Stimulated activated CD8-positive, alpha-beta memory T cell treated with anti-CD3 and anti-CD28 coated beads, Interleukin-12 subunit alpha, Interleukin-12 subunit beta, amount 100 ng/mL, for 4 hours (primary cell): Measurements from ENCODE around the gene KCNJ18.
"Not testable (repeated sequence)": the region's sequence is repeated elsewhere in the genome, so short reads cannot be mapped to it uniquely, and the experiment has no call there.

Experiments
- DNase-seq: peaks from one replicate; pipeline ENCODE4 v3.0.0-alpha.2; 2020; ENCODE audit warnings: low read depth

KCNJ18 gene

GRCh38 chr17:21733931-21734330, 41.6 kb downstream of the KCNJ18 start:
- DNase-seq = not testable (repeated sequence)

DNA sequence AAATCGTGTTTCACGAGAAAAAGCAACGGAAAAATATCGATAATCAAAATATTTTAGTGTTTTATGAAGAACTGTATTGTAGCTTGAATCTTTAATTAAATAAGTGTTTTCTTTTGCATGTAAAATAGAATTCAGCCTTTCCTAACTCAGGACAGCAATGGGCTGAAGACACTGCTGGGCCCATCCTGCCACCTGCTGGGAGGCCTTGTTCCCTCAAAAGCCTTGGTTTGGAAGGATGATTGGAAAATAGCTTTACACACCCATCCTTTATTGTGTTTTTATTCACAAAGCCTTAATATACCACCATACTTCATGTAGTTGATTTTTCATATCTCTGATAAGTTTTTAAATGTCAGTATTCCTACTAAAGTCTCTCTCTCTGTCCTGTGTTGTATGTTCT, 43.5 kb downstream of the KCNJ18 start:
- not testable (repeated sequence) for DNase-seq

DNA sequence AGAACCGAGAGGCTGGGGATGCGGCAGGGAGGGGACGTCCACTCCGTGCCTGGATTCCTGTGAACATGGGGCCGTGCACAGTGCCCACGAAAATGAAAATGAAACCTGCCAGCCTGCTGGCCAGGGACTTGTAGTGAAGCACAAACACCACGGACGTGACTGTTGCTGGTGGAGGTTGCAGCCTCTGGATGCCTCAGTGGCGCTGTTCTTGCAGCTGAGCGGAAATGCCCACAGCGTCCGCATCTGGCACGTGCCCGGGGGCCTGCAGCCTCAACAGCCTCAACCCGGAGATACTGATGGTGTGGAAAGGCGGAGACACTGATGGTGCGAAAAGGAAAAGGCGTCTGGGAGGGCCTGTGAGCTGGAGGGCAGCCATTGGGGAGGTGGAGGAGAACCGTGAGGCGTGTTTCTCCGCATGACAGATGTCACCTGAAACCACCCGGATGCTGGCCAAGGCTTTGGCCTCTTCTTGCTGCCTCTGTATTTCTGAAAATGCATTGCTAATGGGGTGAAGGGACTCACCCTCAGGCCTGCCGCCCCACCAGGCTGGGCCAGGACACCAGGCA, 44.8 kb downstream of the KCNJ18 start:
- DNase-seq = not testable (repeated sequence)

DNA sequence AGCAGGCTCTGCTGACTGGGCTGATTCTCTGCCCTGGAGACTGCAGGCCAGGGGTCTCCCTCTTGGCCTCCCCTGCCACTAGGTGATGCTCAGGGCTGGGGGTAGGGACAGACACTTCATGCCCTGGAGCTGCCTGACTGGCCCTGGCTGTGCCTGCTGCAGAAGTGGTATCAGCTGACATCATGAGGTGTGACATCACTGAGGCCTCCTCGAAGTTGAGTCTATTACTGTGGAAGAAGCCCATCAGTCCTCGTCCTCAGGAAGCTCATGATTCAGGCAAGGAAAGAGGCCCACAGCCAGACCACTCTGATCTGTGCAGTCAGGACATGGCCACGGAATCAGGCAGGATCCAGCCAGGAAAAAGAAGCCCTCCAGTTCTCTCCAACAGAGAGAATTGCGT, 45.9 kb downstream of the KCNJ18 start:
- DNase-seq = not testable (repeated sequence)

DNA sequence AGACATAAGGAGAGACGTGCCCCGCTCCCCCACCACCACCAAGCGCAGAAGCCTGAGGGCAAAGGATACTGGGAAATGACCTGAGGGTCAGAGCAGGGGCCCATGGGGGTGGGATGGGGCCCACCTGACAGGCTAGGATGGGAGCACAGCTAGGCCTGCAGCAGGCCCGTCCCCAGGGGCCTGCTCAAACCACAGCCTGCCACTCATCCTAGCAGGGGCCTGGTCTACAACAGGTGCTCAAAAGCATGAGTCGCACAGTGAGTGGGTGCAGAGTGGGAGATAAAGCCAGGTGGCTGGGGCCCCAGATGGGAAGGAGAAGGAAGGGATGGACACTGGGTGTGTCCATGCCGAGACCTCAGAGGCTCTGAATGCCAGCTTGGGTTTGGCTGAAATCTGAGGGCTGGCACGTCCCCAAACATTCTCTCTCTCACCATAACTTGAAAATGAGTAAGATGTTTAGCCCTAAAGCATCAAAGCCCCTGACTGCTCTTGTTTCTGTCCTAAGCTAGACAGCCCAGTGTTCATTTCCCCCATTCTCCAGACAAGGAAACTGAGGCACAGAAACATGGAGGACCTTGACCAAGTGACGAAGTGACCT, 46.7 kb downstream of the KCNJ18 start:
- not testable (repeated sequence) for DNase-seq

DNA sequence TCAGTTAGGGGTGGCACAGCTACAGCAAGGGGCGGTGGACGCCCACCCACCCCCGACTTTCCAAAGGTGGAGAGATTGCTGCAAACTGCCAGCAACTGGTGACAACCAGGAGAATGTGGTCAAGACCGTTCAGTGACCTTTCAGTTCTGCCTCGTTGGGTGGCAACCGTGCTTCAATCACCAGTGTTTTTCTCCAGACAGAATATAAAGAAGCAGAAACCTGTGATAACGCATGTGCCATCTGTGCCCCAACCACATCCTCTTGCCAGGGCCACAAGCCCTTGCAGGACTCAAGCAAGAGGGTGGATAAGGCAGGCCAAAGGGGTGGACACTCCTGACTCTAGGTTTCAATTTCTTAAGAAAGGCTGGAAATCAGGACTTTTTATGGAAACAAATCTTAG, 47.2 kb downstream of the KCNJ18 start:
- not testable (repeated sequence) for DNase-seq

- not testable (repeated sequence) for DNase-seq
Observed at GRCh38 chr17:21740836-21741235, 48.5 kb downstream of the KCNJ18 start.

DNA sequence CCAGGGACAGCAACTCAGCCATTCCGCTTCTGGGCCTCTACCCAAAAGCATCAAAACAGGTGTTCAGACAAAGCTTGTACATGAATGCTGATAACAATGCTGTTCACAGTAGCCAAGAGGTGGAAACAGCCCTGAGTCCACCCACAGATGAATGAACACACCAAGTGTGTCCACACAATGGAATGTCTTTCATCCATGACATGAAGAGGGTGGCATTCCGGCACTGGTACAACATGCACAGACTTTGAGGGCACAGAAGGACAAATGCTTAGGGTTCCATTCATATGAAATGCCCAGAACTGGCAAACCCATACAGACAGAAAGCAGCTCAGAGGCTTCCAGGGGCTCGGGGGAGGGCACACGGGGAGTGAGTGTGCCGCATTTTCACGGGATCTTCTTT, 49.2 kb downstream of the KCNJ18 start:
- DNase-seq = not testable (repeated sequence)

DNA sequence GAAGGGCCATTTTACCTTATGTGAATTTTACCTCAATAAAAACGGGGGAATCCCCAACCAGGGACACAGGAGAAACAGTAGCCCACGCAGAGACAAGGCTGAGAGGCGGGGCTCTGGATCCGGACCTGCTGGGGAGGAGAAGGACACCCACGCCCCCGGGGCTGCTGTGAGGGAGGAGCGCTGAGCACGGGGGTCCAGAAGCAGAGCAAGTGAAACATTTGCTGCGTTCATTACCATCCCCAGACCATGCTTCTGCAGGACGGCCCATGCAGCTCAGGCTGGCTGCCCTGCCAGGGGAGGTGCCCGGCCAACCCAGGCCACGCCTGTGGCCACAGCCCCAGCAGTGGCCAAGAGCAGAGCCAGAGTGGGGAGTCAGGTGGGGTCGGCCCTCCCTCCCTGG, 50.0 kb downstream of the KCNJ18 start:
- DNase-seq = no peak

GRCh38 chr17:21744151-21744550, 51.8 kb downstream of the KCNJ18 start:
- DNase-seq = not testable (repeated sequence)

DNA sequence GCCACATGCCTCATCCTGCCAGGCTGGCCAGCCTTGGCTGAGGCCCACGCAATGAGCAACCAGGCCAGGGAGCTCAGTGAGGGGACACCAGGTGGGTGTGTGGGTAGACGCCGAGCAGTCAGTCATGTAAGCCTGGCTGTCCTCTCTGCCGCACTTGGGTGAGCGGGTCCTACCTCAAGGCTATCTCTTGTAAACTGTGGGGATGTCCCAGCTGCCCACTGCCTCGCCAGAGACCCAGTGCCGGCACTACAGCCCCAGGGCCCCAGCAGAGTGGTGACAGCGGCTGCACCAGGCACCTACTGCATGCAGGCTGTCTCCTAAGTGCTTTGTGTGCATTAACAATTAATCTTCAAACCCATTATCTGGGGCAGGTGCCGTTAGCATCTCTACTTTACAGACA, 52.3 kb downstream of the KCNJ18 start:
- not testable (repeated sequence) for DNase-seq

DNA sequence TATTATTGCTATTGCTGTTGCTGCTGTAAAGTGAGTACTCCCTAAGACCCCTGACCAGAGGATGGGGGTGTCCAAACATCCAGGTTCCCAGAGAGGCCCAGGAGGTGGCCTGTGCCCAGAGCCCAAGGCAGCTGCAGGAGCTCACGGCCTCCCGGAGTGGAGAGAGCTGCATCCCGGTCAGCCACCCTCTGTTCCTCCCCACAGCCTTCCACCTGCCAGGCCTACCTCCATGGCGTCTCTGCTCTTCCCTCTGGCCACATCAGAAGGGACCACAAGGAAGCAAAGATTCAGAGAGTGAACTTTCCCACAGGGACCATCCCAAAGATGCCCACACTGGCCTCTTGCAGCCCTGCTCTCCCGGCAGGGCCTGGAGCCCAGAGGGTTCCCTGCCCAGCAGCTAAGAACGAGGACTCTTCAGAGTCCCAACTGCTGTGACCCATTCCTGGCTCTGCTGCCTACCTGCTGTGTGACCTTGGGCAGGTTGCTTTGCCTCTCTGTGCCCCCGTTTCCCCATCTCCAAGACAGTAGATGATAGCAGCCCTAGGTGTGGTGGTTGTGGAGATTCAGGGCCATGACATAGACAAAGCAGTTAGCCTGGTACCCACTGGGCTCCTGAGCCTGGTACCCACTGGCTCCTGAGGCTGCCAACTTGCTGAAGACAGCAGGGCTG, 53.2 kb downstream of the KCNJ18 start:
- DNase-seq = not testable (repeated sequence)

- not testable (repeated sequence) for DNase-seq
Observed at GRCh38 chr17:21746415-21746814, 54.1 kb downstream of the KCNJ18 start.

DNA sequence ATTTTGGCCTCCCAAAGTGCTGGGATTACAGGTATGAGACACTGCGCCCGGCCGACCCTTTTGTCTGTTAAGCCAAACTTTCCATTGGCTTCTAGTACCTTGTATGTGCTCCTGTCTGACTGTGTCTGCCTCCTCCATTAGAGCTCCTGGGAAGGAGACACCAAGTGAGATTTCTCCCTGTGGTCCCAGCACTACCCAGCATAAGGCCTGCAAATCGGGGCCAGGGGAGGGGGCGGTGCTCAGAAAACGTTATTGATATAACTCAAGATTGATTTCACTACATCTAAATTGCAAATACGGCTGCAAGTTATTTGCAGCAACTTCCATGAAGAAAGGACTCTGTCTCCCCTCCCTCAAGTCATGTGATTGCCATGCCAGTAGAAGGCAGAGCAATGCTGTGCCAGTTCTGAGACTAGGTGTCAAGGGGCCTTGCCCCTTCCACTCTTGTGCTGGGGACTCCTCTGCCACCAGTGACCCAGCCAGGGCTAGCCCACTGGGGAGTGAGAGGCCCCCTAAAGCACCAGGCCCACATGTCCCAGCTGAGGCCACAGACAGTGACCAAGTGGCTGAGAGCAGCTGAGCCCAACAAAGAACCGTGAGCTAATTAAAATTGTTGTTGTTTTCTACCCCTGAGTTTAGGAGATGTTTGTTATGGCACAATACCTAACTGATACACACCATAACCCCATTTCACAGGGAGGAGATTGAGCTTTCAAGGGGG, 55.0 kb downstream of the KCNJ18 start:
- not testable (repeated sequence) for DNase-seq

DNA sequence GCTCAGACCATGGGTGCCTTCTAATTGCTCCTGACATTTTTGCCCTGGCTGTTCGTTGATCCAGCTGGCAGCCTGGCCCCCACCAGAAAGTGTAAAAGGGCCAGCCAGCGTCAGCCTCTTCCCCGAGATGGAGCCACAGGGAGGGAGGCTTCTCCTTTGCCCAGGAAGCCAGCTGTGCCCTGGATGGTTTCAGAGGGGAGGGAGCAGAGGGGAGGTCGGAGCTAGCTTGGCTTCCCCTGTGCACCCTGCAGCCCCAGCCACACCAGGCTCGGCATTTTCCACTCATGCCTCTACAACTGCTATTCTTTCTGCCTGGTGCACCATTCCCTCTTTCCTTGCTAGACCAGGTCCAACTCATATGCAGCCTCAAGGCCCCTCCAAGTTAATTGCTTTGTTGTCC, 56.4 kb downstream of the KCNJ18 start:
- DNase-seq = not testable (repeated sequence)

DNA sequence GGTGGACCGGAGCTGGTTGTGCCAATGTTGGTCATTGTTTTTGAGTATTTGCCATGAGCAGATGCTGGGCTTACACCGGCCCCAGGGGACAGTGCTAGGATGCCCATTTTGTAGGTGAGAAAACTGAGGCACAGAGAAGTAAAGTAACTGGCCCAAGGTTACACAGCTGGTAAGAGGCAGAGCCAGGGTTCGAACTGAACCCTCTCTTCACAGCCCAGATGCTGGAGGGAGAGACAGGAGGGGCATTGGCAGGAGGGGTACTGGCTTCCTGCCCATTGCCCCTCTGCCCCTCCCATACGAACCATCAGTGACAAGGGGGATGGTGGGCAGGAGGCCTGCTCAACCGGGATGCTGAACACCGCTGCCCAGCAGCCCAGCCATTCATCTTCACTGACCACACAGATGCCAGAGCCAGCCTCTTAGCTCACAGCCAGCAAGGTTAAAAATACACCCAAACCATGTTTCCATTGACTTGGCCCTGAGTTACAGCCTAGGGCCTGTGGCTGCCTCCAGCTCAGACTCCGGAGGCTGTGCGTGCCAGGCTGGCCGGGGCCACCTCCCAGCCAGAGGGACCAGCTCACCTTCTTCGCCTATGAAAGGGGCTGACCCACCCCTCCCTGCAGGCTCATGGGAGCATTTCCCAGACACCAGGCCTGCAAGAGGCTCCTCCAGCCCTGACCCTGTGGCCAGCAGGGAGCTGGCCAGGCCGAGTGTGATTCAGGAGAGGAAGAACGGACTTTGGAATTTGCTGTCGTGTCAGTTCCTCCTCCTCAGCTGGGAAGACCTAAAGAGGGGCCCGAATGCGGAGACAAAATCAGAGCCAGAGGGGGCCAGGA, 57.6 kb downstream of the KCNJ18 start:
- not testable (repeated sequence) for DNase-seq

- not testable (repeated sequence) for DNase-seq
Observed at GRCh38 chr17:21751111-21751510, 58.8 kb downstream of the KCNJ18 start.
